ENCODE data around the gene CXXC1.
"Not testable (repeated sequence)": the region's sequence is repeated elsewhere in the genome, so short reads cannot be mapped to it uniquely, and the experiment has no call there.

The CXXC1 gene

GRCh38 chr18:50287441-50288347 lies at the start of gene CXXC1:
Gene CXXC1 (minus strand): TSS chr18:50287692. CDS start chr18:50287589, 103 bp downstream.
- DNase-seq (ENCODE audit: extremely low read depth in 1 of 2, low read depth in 1 of 2): peak; percentile 92 to 96

GRCh38 chr18:50334546-50335152 lies 47.2 kb upstream of the CXXC1 start:
- DNase-seq (ENCODE audit: extremely low read depth in 1 of 2, low read depth in 1 of 2): no peak

DNA sequence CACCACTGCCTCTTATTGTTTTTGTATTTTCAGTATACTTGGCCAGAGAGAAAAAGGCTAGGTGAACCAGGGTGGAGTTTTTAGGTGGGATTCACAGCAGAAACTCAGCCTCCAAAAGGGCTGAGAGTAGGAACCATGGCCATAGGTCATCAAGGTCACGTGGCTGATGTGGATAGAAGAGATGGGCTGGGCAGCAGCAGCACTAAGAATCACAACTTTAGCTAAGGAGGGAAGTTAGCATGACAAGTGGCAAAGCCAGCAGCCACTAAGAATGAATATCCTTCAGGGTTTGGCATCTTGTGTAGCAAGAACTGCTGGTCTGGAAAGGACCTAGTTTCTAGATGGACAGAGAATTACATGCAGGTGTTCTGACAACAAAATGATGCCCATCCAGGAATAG lies 44.2 kb upstream of the CXXC1 start:
- DNase-seq (ENCODE audit: extremely low read depth in 1 of 2, low read depth in 1 of 2): no peak

GRCh38 chr18:50330176-50330575 lies 42.7 kb upstream of the CXXC1 start:
- DNase-seq (ENCODE audit: extremely low read depth in 1 of 2, low read depth in 1 of 2): no peak

DNA sequence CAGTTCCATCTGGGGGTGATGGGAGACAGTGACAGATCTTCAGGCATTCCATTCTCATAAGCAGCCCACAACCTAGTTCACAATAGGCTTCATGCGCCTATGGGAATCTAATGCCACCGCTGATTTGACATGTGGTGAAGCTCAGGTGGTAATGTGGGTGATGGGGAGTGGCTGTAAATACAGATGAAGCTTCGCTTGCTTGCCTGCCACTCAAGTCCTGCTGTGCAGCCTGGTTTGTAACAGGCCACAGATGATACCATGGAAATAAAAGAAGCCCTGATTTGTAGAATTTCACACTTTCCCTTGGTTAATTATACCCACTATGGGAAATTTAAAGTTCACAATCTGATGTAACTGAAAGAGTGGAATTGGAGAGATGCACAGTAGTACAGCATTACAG lies 40.5 kb upstream of the CXXC1 start:
- DNase-seq (ENCODE audit: extremely low read depth in 1 of 2, low read depth in 1 of 2): no peak

- DNase-seq (ENCODE audit: extremely low read depth in 1 of 2, low read depth in 1 of 2): no peak
Measured at GRCh38 chr18:50320719-50321118, 33.2 kb upstream of the CXXC1 start.

DNA sequence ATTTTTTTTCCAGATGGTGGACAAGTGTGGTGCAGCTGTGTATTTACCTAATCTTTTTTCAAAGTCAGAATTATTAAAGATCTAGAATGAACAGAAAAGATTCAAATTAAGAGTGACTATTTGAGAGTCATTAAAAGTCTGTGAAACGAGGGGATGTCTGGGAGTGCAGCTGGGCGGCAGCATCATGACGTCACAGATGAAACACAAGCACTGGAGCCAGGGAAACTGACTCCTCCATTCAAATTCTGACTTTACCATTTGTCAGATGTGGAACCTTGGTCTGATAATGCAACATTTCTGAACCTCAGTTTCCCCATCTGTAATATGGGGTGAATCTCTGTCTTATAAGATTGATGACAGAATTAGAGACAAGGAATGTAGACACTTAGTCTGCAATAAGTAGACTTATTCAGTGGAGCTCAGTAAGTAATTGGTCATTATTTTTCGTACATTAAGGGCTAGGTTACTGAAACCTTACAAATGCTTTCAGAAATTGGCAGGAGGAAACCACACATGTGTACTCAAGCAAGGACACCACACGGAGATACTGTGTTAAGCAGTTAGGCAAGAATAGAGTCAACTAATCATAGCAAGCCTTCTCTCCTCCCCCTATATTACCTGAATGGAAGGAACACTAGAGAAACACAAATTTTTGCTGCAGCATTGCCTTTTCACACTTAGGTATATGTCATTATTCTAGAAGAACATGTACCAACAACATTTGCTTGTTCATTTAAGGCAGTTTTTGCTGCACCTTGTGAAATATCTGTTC lies 27.8 kb upstream of the CXXC1 start:
- no peak for DNase-seq (ENCODE audit: extremely low read depth in 1 of 2, low read depth in 1 of 2)

- DNase-seq (ENCODE audit: extremely low read depth in 1 of 2, low read depth in 1 of 2): no peak
Measured at GRCh38 chr18:50313873-50314460, 26.5 kb upstream of the CXXC1 start.

DNA sequence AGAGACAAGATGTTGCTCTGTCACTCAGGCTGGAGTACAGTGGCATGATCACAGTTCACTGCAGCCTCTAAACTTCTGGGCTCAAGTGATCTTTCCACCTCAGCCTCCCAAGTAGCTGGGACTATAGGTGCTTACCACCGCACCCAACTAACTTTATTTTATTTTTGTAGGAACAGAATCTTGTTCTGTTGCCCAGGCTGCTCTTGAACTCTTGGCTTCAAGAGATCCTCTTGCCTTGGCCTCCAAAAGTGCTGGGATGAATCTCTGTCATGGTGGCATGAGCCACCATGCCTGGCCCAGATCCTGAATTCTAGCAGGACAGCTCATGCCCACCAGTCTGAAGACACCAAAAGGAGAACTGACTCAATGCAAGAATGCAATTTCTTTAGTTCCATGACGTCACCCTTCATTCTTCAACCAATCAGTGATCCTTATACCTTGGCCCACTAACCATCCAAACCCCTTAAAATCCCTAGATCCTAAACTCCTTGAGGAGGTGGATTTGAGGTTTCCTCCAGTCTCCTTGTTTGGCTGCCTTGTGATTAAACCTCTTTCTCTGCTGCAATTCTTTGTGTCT lies 25.6 kb upstream of the CXXC1 start:
- no peak for DNase-seq (ENCODE audit: extremely low read depth in 1 of 2, low read depth in 1 of 2)

DNA sequence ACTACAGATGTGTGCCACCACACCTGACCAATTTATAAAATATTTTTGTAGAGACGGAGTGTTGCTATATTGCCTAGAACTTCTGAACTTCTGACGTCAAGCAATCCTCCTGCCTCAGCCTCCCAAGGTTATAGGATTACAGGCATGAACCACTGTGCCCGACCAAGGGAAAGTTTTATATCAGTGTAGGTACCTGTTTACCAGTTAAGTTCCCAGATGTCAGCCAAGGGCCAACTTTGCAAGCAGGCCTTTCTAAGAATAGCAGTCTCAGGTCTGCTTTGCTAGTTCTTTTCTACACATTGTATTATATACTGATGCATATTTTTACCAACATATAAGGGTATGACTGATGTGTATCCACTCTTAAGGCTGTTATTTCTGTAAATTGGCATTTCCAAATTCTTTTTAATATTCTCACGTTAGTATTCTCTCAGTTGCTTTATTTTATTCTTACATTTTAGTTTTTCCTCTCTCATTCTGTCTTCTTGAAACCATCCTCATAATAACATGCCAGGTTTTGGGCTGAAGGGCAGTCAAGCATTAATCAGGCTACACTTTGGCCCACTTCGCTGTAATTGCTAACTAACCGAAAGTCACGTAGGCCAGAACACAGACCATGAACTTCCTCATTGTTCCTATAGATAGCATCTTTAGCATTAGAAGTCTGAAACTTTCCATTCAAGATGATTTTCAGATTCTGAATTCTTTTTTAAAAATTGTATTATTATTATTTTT lies 25.0 kb upstream of the CXXC1 start:
- no peak for DNase-seq (ENCODE audit: extremely low read depth in 1 of 2, low read depth in 1 of 2)

GRCh38 chr18:50311650-50312049 lies 24.2 kb upstream of the CXXC1 start:
- DNase-seq (ENCODE audit: extremely low read depth in 1 of 2, low read depth in 1 of 2): no peak

GRCh38 chr18:50310080-50310479 lies 22.6 kb upstream of the CXXC1 start:
- no peak for DNase-seq (ENCODE audit: extremely low read depth in 1 of 2, low read depth in 1 of 2)

- DNase-seq (ENCODE audit: extremely low read depth in 1 of 2, low read depth in 1 of 2): not testable (repeated sequence)
Measured at GRCh38 chr18:50308851-50309250, 21.4 kb upstream of the CXXC1 start.

DNA sequence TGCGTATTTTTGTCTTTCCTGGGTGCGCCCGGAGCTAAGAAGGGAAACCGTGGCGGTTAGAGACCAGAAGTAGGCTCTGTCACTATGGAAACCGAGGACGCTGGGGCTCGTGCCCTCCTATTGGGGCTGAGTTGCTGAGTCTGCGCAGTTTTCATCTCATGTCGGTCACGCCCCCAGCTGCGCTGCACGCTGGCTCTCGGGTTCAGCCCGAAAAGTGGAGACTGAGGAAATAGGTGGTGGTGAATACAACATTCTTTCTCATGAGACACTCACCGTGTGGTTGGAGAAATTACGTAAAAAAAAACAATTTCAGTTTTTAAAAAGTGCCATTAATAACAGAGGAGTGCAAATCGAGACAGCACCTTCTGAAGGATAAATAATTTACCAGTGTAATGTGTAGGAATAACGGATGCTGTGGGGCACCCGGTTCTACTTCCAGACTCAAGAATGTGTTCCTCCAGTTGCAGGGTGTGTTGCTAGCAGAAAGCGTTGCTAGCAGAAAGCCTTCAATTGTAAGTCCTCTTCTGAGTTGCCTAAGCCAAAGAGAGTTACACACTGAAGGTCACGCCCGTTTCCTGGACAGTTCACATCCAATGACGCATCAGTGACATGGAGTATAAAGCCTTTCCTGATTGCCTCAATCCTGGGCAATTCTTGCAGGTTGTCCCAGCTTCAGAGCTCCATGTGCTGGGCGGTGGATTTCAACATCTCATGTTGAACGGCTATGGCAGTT lies 20.4 kb upstream of the CXXC1 start:
- DNase-seq (ENCODE audit: extremely low read depth in 1 of 2, low read depth in 1 of 2): peak; percentile 66 to 88

DNA sequence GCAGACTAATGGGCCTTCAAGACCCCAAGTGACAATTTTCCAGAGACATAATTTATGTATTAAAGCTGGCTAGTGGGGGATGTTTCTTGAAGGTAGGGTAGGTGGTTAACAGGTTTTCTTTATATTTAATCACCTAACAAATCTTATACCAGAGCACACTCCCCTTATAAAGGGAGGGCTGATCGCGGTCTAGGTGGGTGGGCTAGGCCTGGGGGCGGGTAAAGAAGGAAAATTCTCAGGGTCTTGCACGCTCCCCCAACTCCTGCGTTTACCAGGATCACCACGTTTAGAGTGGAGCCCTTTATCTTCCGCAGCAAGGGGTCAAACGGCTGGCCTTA lies 19.9 kb upstream of the CXXC1 start:
- DNase-seq (ENCODE audit: extremely low read depth in 1 of 2, low read depth in 1 of 2): no peak

GRCh38 chr18:50306944-50307343 lies 19.5 kb upstream of the CXXC1 start:
- DNase-seq (ENCODE audit: extremely low read depth in 1 of 2, low read depth in 1 of 2): no peak

- no peak for DNase-seq (ENCODE audit: extremely low read depth in 1 of 2, low read depth in 1 of 2)
Measured at GRCh38 chr18:50301074-50301473, 13.6 kb upstream of the CXXC1 start.

GRCh38 chr18:50299626-50300388 lies 12.3 kb upstream of the CXXC1 start:
- DNase-seq (ENCODE audit: extremely low read depth in 1 of 2, low read depth in 1 of 2): no peak

Measured in stimulated activated CD8-positive, alpha-beta memory T cell treated with anti-CD3 and anti-CD28 coated beads, Interleukin-7, amount 100 ng/mL, for 48 hours (primary cell).